Hepatocyte (in vitro differentiated cells): ENCODE measurements around the gene KMT2D. TPM values are rescaled to one million over a fixed set of nuclear protein-coding genes. Genes with fewer than 3 reads are reported as not detected.

Experiments used
- DNase-seq: peaks from one replicate; pipeline ENCODE4 v3.0.0-alpha.2; 2016; ENCODE audit warnings: low spot score
- H2AFZ ChIP-seq: fragments of 200-600 bp; sonication (generic); 2 replicates; pipeline ENCODE4 v1.6.0; 2016; ENCODE audit warnings: antibody characterized with exemption, mild to moderate bottlenecking
- H3K27ac ChIP-seq: fragments of 200-600 bp; sonication (generic); 2 replicates; pipeline ENCODE4 v1.5.1; 2016; ENCODE audit warnings: mild to moderate bottlenecking
- H3K27me3 ChIP-seq: fragments of 200-600 bp; sonication (generic); 2 replicates; pipeline ENCODE4 v1.6.1; 2016
- H3K36me3 ChIP-seq: fragments of 200-600 bp; sonication (generic); replicated peaks from 2 replicates; pipeline ENCODE4 v1.5.1; 2016; ENCODE audit warnings: low read depth; ENCODE audit not compliant: insufficient read depth
- H3K4me1 ChIP-seq: fragments of 200-600 bp; sonication (generic); 2 replicates; pipeline ENCODE4 v1.5.1; 2016; ENCODE audit warnings: mild to moderate bottlenecking, moderate library complexity; ENCODE audit not compliant: insufficient read depth
- H3K4me2 ChIP-seq: fragments of 200-600 bp; sonication (generic); 2 replicates; pipeline ENCODE4 v1.6.0; 2016
- H3K4me3 ChIP-seq: fragments of 200-600 bp; sonication (generic); 2 replicates; pipeline ENCODE4 v1.5.1; 2016; ENCODE audit warnings: mild to moderate bottlenecking
- H3K79me2 ChIP-seq: fragments of 200-600 bp; sonication (generic); 2 replicates; pipeline ENCODE4 v1.6.0; 2017; ENCODE audit warnings: mild to moderate bottlenecking
- H3K9me2 ChIP-seq: fragments of 200-600 bp; sonication (generic); replicated peaks from 2 replicates; pipeline ENCODE4 v1.6.0; 2017; ENCODE audit warnings: mild to moderate bottlenecking; ENCODE audit not compliant: insufficient read depth
- H3K9me3 ChIP-seq: fragments of 200-600 bp; sonication (generic); 2 replicates; pipeline ENCODE4 v1.5.1; 2016; ENCODE audit warnings: low read depth, mild to moderate bottlenecking
- H4K20me1 ChIP-seq: fragments of 200-600 bp; sonication (generic); 2 replicates; pipeline ENCODE4 v1.6.0; 2016; ENCODE audit warnings: mild to moderate bottlenecking; ENCODE audit not compliant: insufficient read depth, poor library complexity, severe bottlenecking
- CTCF ChIP-seq: fragments of 200-600 bp; sonication (generic); IDR thresholded peaks from 2 replicates; pipeline ENCODE4 v1.5.1; 2016; ENCODE audit warnings: antibody characterized with exemption, mild to moderate bottlenecking; ENCODE audit not compliant: poor library complexity
- EZH2 ChIP-seq: fragments of 200-600 bp; sonication (generic); IDR thresholded peaks from 2 replicates; pipeline ENCODE4 v1.6.1; 2016; ENCODE audit warnings: antibody characterized with exemption, mild to moderate bottlenecking, borderline replicate concordance
- EZH2phosphoT487 ChIP-seq: fragments of 200-600 bp; sonication (generic); IDR thresholded peaks from one replicate; pipeline ENCODE4 v1.6.1; 2018; ENCODE audit warnings: antibody characterized with exemption, mild to moderate bottlenecking, low read depth, moderate library complexity; ENCODE audit not compliant: unreplicated experiment, severe bottlenecking
- WGBS: methylation state at CpG from one replicate; pipeline ENCODE4 v1.1.6; 2016; ENCODE audit warnings: low lambda C conversion rate; ENCODE audit errors: missing lambda C conversion rate; 5-methylcytosine and 5-hydroxymethylcytosine counted together
- polyA plus RNA-seq: library from polyadenylated mRNA; unstranded; fragments of >200 nt; fragmentation: Nextera tagmentation; extraction: Ambion mirVana; gene quantifications from 2 replicates; pipeline ENCODE4 v1.2.1, GENCODE V29; 2016
- total RNA-seq: library from RNA; depleted of rRNA; stranded (reverse); fragments of >200 nt; gene quantifications from 2 replicates; pipeline ENCODE4 v1.2.3, GENCODE V29; 2014

The KMT2D gene
- total and polyA plus RNA-seq, 2 experiments from 2014 or later: 31.2 to 37.3 TPM

GRCh38 chr12:49044660-49045059, 15.9 kb downstream of the KMT2D start:
- no peaks in the 10 kb centered on the region for H3K79me2 ChIP-seq
- no peaks in the 10 kb centered on the region for H3K4me1 ChIP-seq
- H3K27me3 ChIP-seq: no peaks in the 10 kb centered on the region
- no peak for DNase-seq
- H3K4me2 ChIP-seq: no peak overlapping the region
- H3K9me2 ChIP-seq: no peaks in the 10 kb centered on the region
- H3K27ac ChIP-seq: no peak overlapping the region
- no peaks in the 10 kb centered on the region for H4K20me1 ChIP-seq
- H3K9me3 ChIP-seq: no peaks in the 10 kb centered on the region
- 98% methylated on average over 12 of the region's 12 CpGs for WGBS
- no peaks in the 10 kb centered on the region for H3K36me3 ChIP-seq
- no peak overlapping the region for H3K4me3 ChIP-seq
- TF ChIP-seq EZH2phosphoT487 (no peak), CTCF (no peak), EZH2 (no peak)
- H2AFZ ChIP-seq: no peak overlapping the region

GRCh38 chr12:49043856-49044258, 16.7 kb downstream of the KMT2D start:
- peak; percentile 65 for DNase-seq
- Histone ChIP-seq H2AFZ (no peak overlapping the region), H3K9me3 (no peaks in the 10 kb centered on the region), H3K27me3 (no peaks in the 10 kb centered on the region), H3K36me3 (no peaks in the 10 kb centered on the region), H3K9me2 (no peaks in the 10 kb centered on the region), H3K27ac (no peak overlapping the region), H3K4me1 (no peaks in the 10 kb centered on the region), H3K79me2 (no peaks in the 10 kb centered on the region), H4K20me1 (no peaks in the 10 kb centered on the region), H3K4me3 (no peak overlapping the region), H3K4me2 (no peak overlapping the region)
- 61% methylated on average over 9 of the region's 11 CpGs for WGBS
- peak; percentile 55 for TF ChIP-seq CTCF
- no peak for TF ChIP-seq EZH2phosphoT487

GRCh38 chr12:49043241-49043640, 17.4 kb downstream of the KMT2D start:
- Histone ChIP-seq H3K79me2 (no peaks in the 10 kb centered on the region), H2AFZ (no peak overlapping the region), H3K4me1 (no peaks in the 10 kb centered on the region), H3K9me2 (no peaks in the 10 kb centered on the region), H3K27ac (no peak overlapping the region), H3K36me3 (no peaks in the 10 kb centered on the region), H3K27me3 (no peaks in the 10 kb centered on the region), H3K9me3 (no peaks in the 10 kb centered on the region), H3K4me2 (no peak overlapping the region), H3K4me3 (no peak overlapping the region), H4K20me1 (no peaks in the 10 kb centered on the region)
- no peak for DNase-seq
- 95% methylated on average over 4 of the region's 4 CpGs for WGBS
- TF ChIP-seq EZH2phosphoT487 (no peak), CTCF (no peak), EZH2 (no peak)
